AG20443 (cell line): Measurements from ENCODE around the gene TMC6.
"Not testable (repeated sequence)": the region's sequence is repeated elsewhere in the genome, so short reads cannot be mapped to it uniquely, and the experiment has no call there.

Experiments used
- DNase-seq: peaks from one replicate; pipeline ENCODE4 v3.0.0; 2012; ENCODE audit warnings: low spot score, mixed read lengths

The TMC6 gene

GRCh38 chr17:78108726-78109488, 19.6 kb downstream of the TMC6 start:
- DNase-seq, result no peak

- DNase-seq, result no peak
Measured at GRCh38 chr17:78107976-78108725, 20.4 kb downstream of the TMC6 start.

- DNase-seq, result peak; percentile 55
Measured at GRCh38 chr17:78107457-78107856, 21.1 kb downstream of the TMC6 start.

GRCh38 chr17:78106211-78106610, 22.3 kb downstream of the TMC6 start:
- no peak for DNase-seq

- DNase-seq, result no peak
Measured at GRCh38 chr17:78105551-78105950, 23.0 kb downstream of the TMC6 start.

- DNase-seq, result no peak
Measured at GRCh38 chr17:78105101-78105500, 23.5 kb downstream of the TMC6 start.

- no peak for DNase-seq
Measured at GRCh38 chr17:78104540-78104941, 24.0 kb downstream of the TMC6 start.

- DNase-seq, result no peak
Measured at GRCh38 chr17:78103311-78103710, 25.2 kb downstream of the TMC6 start.

GRCh38 chr17:78101542-78101941, 27.0 kb downstream of the TMC6 start:
- no peak for DNase-seq

- DNase-seq, result no peak
Measured at GRCh38 chr17:78101112-78101511, 27.4 kb downstream of the TMC6 start.

GRCh38 chr17:78096093-78096492, 32.5 kb downstream of the TMC6 start:
- no peak for DNase-seq

GRCh38 chr17:78095035-78095434, 33.5 kb downstream of the TMC6 start:
- no peak for DNase-seq

GRCh38 chr17:78092794-78093324, 35.7 kb downstream of the TMC6 start:
- no peak for DNase-seq

GRCh38 chr17:78089576-78090281, 38.8 kb downstream of the TMC6 start:
- no peak for DNase-seq

GRCh38 chr17:78088529-78088928, 40.0 kb downstream of the TMC6 start:
- no peak for DNase-seq

- no peak for DNase-seq
Measured at GRCh38 chr17:78086740-78087139, 41.8 kb downstream of the TMC6 start.

- no peak for DNase-seq
Measured at GRCh38 chr17:78082988-78083387, 45.6 kb downstream of the TMC6 start.

GRCh38 chr17:78082355-78082872, 46.1 kb downstream of the TMC6 start:
- DNase-seq, result not testable (repeated sequence)

- DNase-seq, result no peak
Measured at GRCh38 chr17:78081551-78081950, 47.0 kb downstream of the TMC6 start.

- DNase-seq, result no peak
Measured at GRCh38 chr17:78079253-78079652, 49.3 kb downstream of the TMC6 start.

GRCh38 chr17:78075545-78075944, 53.0 kb downstream of the TMC6 start:
- DNase-seq, result no peak

GRCh38 chr17:78075011-78075410, 53.5 kb downstream of the TMC6 start:
- DNase-seq, result no peak
